Subcutaneous adipose tissue (tissue), 4 donors: ENCODE measurements around the gene MIA2. TPM values are rescaled to one million over a fixed set of nuclear protein-coding genes. Genes with fewer than 3 reads are reported as not detected.

ENCODE experiments used
- total RNA-seq, 4 donors: library from RNA; depleted of rRNA; stranded (reverse); fragments of >200 nt; gene quantifications; one replicate each; pipeline ENCODE4 v1.1.0, GENCODE V29; 2016
- TF ChIP-seq, protein P1 (sequence below): fragments of 450-650 bp; IDR thresholded peaks from one replicate; pipeline ENCODE4 v1.5.1; 2016; ENCODE audit warnings: low read depth, mild to moderate bottlenecking, control low read depth, antibody characterized with exemption, moderate library complexity

Gene MIA2
- total RNA-seq, 4 donors from 2014 or later, result 17.6 to 23.3 (median 19.0) TPM

DNA sequence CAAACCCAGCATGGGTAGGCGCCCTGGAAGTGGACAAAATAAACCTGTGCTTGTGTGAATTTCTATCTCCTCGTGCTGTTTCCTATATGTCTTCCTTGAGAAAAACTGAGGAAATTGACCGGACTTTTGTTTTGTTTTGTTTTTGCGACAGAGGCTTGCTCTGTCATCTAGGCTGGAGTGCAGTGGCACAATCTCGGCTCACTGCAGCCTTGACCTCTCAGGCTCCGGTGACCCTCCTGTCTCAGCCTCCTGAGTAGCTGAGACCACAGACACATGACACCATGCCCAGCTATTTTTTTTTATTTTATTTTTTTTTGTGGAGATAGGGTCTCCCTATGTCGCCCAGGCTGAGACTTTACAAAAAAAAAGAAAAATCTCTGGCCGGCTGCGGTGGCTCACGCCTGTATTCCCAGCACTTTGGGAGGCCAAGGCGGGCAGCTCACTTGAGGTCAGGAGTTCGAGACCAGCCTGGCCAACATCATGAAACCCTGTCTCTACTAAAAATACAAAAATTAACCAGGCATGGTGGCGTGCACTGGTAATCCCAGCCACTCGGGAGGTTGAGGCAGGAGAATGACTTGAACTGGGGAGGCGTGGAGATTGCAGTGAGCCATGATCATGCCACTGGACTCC is 22.5 kb upstream of the MIA2 start:
- TF ChIP-seq, protein P1, sequence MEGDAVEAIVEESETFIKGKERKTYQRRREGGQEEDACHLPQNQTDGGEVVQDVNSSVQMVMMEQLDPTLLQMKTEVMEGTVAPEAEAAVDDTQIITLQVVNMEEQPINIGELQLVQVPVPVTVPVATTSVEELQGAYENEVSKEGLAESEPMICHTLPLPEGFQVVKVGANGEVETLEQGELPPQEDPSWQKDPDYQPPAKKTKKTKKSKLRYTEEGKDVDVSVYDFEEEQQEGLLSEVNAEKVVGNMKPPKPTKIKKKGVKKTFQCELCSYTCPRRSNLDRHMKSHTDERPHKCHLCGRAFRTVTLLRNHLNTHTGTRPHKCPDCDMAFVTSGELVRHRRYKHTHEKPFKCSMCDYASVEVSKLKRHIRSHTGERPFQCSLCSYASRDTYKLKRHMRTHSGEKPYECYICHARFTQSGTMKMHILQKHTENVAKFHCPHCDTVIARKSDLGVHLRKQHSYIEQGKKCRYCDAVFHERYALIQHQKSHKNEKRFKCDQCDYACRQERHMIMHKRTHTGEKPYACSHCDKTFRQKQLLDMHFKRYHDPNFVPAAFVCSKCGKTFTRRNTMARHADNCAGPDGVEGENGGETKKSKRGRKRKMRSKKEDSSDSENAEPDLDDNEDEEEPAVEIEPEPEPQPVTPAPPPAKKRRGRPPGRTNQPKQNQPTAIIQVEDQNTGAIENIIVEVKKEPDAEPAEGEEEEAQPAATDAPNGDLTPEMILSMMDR, result no peak

DNA sequence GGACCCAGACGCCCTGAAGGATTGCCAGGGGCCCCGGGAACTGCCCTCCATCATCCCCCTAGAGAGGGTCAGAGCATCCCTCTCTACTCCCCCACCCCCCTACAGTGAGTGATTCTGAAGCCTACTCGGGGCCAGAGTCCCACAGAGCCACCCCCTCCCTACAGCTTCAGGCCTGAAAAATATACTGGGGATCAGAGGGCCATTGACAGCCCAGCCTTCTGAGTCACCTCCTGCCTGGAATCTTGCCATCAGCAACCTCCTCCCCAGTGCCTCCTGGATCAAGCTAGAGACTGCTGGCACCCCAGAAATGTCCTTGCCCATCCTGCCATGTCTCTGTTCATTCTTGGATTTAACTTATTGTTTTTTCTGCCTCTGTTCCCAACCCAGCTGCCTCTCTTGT is 21.7 kb upstream of the MIA2 start:
- TF ChIP-seq, protein P1, result no peak

DNA sequence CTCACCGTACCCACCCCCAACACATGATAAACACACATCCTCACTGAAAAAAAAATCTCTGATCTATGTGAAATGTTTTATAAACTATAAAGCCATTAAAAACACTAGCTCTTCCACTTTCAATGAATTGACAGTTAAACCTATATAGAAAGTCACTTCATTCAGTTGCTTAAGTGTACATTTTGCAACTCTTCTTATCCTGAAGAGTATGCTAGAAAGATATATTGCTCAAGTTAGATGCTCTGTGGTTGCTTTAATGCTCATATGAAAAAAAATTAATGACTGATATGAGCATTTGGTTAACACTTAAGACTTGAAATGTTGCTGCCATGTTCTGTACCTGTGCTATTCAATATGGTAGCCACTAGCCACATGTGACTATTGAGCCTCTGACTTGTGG is 21.0 kb upstream of the MIA2 start:
- TF ChIP-seq, protein P1, result no peak

DNA sequence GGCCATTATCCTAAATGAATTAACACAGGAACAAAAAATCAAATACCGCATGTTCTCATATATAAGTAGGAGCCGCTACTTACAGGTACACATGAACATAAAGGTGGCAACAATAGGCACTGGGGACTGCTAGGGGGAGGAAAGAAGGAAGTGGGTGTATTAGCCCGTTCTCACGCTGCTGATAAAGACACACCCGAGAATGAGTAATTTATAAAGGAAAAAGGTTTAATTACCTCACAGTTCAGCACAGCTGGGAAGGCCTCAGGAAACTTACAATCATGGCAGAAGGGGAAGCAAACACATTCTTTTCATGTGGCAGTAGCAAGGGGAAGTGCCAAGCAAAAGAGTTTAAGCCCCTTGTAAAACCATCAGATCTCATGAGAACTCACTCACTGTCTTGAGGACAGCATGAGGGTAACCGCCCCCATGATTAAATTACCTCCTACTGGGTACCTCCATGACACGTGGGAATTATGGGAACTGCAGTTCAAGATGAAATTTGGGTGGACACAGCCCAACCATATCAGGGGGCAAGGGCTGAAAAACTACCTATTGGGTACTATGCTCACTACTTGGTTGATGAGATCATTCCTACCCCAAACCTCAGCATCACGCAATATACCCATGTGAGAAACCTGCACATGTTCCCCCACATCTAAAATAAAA is 16.4 kb upstream of the MIA2 start:
- TF ChIP-seq, protein P1, result no peak

DNA sequence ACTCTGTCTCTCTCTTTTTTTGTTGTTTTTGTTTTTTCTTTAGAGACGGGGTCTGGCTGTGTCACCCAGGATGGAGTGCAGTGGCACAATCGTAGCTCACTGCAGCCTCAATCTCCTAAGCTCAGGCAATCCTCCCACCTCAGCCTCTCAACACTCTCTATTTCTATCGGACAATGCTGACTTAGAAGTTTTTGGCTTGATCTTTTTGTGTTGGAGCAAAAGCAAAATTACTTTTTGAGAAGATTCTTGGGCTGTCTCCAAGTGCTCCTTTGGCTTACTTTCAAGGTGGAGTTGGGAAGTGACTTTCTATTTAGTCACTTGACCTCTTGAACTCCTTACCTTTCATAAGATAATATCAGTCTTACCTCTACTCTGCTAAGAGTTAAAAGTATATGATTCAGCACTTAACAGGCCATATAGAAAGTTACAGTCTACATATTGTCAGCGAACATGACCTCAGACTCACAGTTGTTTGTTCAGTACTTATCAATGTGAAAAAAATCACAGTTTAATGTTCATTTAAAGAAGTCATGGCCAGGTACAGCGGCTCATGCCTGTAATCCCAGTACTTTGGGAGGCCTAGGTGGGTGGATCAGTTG is 15.4 kb upstream of the MIA2 start:
- TF ChIP-seq, protein P1, result no peak

DNA sequence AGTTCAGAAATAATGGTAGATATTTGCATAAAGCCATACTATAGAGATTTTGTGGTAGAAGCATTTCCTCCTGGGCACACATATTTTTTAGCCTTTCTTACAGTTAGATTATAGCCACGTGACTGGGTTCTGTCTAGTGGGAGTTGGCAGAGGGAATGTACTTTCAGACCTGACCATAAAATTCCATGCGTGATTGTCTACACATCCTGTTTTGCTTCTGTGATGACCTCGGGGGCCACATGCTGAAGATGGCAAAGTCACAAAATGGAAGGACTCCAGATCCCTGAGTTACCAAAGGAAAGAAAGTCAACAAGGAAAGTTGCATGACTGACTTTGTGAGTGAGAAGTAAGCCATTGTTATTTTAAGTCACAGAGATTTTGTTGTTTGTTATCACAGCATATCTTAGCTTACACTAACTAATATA is 14.6 kb upstream of the MIA2 start:
- TF ChIP-seq, protein P1, result no peak

DNA sequence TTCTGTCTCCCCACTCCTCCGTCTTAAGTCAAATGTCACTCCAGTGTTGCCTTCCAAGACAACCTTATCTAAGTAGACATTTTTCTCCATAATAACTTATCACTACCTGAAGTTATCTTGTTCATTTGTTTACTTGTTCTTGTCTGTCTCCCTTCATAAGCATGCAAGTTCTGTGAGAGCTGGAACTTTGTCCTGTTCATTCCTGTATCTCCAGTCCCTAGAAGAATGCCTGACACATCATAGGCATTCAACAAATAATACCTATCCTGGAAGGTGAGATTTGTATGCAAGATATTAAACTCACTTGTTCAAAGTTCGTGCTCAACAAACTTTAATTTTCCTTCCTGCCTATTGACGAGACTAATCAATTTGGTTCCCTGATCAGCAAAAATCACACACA is 5.7 kb upstream of the MIA2 start:
- TF ChIP-seq, protein P1, result no peak
